GM18505 (cell line): Measurements from ENCODE around the gene CACNA2D1.

ENCODE experiments used
- ATAC-seq: cut with Tn5 transposase; IDR thresholded peaks from one replicate; pipeline ENCODE4 v1.9.1; 2021; ENCODE audit not compliant: unreplicated experiment
- POLR2A ChIP-seq: IDR thresholded peaks from 4 replicates; pipeline ENCODE4 v1.6.1; 2011; ENCODE audit warnings: borderline replicate concordance; ENCODE audit not compliant: insufficient read depth, insufficient read length; ENCODE audit errors: extremely low read depth

The CACNA2D1 gene

GRCh38 chr7:82188636-82189035 is 254.9 kb downstream of the CACNA2D1 start:
- no peak for ATAC-seq
- no peak for TF ChIP-seq POLR2A

GRCh38 chr7:82185443-82185842 is 258.1 kb downstream of the CACNA2D1 start:
- no peak for TF ChIP-seq POLR2A
- ATAC-seq: no peak

GRCh38 chr7:82183634-82184033 is 259.9 kb downstream of the CACNA2D1 start:
- no peak for TF ChIP-seq POLR2A
- ATAC-seq: no peak

GRCh38 chr7:82179311-82179710 is 264.3 kb downstream of the CACNA2D1 start:
- TF ChIP-seq POLR2A: no peak
- no peak for ATAC-seq

GRCh38 chr7:82175319-82175718 is 268.3 kb downstream of the CACNA2D1 start:
- ATAC-seq: no peak
- no peak for TF ChIP-seq POLR2A

GRCh38 chr7:82173400-82174021 is 270.1 kb downstream of the CACNA2D1 start:
- no peak for TF ChIP-seq POLR2A
- no peak for ATAC-seq

- no peak for TF ChIP-seq POLR2A
- ATAC-seq: no peak
Measured at GRCh38 chr7:82172881-82173280, 270.7 kb downstream of the CACNA2D1 start.

GRCh38 chr7:82172017-82172416 is 271.6 kb downstream of the CACNA2D1 start:
- no peak for TF ChIP-seq POLR2A
- ATAC-seq: no peak

GRCh38 chr7:82167558-82168314 is 275.8 kb downstream of the CACNA2D1 start:
- no peak for ATAC-seq

GRCh38 chr7:82166260-82167015 is 277.1 kb downstream of the CACNA2D1 start:
- ATAC-seq: no peak
- TF ChIP-seq POLR2A: no peak

More at GRCh38 chr7:82167558-82168314, 275.8 kb downstream of the CACNA2D1 start:
- no peak for TF ChIP-seq POLR2A

- TF ChIP-seq POLR2A: no peak
- no peak for ATAC-seq
Measured at GRCh38 chr7:82164813-82165212, 278.8 kb downstream of the CACNA2D1 start.

GRCh38 chr7:82164410-82164809 is 279.2 kb downstream of the CACNA2D1 start:
- no peak for TF ChIP-seq POLR2A
- no peak for ATAC-seq

- ATAC-seq: no peak
- TF ChIP-seq POLR2A: no peak
Measured at GRCh38 chr7:82163586-82163985, 280.0 kb downstream of the CACNA2D1 start.
